Measurements from ENCODE around the gene BIRC5.

DNA sequence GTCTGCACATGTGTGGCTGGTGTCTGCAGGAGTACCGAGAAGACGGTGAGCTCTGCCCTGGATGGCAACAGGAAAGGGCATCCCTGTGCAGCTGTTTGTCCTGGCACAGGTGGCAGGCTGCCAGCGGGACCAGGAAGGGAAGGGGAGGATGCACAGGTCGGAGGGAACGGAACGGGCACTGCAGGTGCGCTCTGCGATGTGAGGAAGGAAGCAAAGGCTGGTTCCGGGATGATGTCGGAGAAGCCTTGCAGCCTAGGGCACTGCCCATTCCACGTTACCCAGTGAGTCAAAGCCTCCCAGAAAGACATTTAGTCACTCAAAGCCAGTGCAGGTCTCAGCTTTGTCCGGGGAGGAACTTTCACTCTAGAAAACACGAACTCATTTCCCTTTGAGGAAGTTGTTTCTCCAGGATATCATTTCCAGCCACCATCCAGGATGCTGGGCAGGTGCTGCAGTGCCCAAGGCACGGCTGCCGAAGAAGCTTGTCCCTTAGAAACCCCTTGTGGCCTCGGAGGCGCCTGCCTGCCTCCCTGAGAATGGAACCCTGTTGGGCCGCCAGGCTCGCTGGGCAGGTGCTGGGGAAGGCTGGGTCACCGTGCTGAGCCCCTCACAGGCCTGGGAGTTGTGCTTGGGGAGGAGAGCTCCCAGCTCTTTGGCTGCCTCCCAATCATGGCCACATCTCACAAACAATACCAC is 12.9 kb downstream of the BIRC5 start:
- TF ChIP-seq CTCF (optimal IDR thresholded peaks at IDR 0.05 in 1 of 3, IDR thresholded peaks at IDR 0.05 in 1 of 3, conservative IDR thresholded peaks at IDR 0.05 in 1 of 3; ENCODE audit: extremely low read depth in 1 of 3, insufficient read depth in 2 of 3, low read length in 3 of 3) (no peak), EZH2 (IDR thresholded peaks at IDR 0.05; ENCODE audit: low read length) (no peak)

Measured in keratinocyte (primary cell).